GM23338 (cell line): ENCODE data around the gene FAM241A. TPM values are rescaled to one million over a fixed set of nuclear protein-coding genes. Genes with fewer than 3 reads are reported as not detected.

Experiments used
- ATAC-seq: fragments of 200-7000 bp; cut with Tn5 transposase; 3 replicates; pipeline ENCODE4 v1.9.1; 2020
- DNase-seq: peaks from one replicate; pipeline ENCODE4 v3.0.0-alpha.2; 2015; ENCODE audit warnings: low spot score
- H2AFZ ChIP-seq: fragments of 200-600 bp; sonication (generic); 2 replicates; pipeline ENCODE4 v1.8.0; 2016; ENCODE audit warnings: antibody characterized with exemption, mild to moderate bottlenecking, moderate library complexity
- H3F3A ChIP-seq: fragments of 200-600 bp; sonication (generic); replicated peaks from 2 replicates; pipeline ENCODE4 v1.8.0; 2017; ENCODE audit warnings: antibody characterized with exemption, mixed run types, low read depth
- H3K27ac ChIP-seq: fragments of 200-600 bp; sonication (generic); 2 replicates; pipeline ENCODE4 v1.6.1; 2016; ENCODE audit warnings: low read depth
- H3K27me3 ChIP-seq: fragments of 200-600 bp; sonication (generic); 2 replicates; pipeline ENCODE4 v1.8.0; 2016; ENCODE audit warnings: mild to moderate bottlenecking, mixed run types, moderate library complexity; ENCODE audit not compliant: insufficient read depth
- H3K36me3 ChIP-seq: fragments of 200-600 bp; sonication (generic); 2 replicates; pipeline ENCODE4 v1.8.0; 2016; ENCODE audit warnings: mild to moderate bottlenecking; ENCODE audit not compliant: insufficient read depth
- H3K4me1 ChIP-seq: fragments of 200-600 bp; sonication (generic); 2 replicates; pipeline ENCODE4 v1.8.0; 2016; ENCODE audit warnings: mild to moderate bottlenecking, moderate library complexity; ENCODE audit not compliant: insufficient read depth
- H3K4me2 ChIP-seq: fragments of 200-600 bp; sonication (generic); 2 replicates; pipeline ENCODE4 v1.7.1; 2017; ENCODE audit warnings: mixed run types
- H3K4me3 ChIP-seq: fragments of 200-600 bp; sonication (generic); 2 replicates; pipeline ENCODE4 v1.6.1; 2016; ENCODE audit warnings: mixed run types
- H3K79me2 ChIP-seq: fragments of 200-600 bp; sonication (generic); replicated peaks from 2 replicates; pipeline ENCODE4 v1.8.0; 2017; ENCODE audit warnings: mild to moderate bottlenecking; ENCODE audit not compliant: insufficient read depth
- H3K9me2 ChIP-seq: fragments of 200-600 bp; sonication (generic); 2 replicates; pipeline ENCODE4 v1.8.0; 2017; ENCODE audit not compliant: insufficient read depth
- H4K20me1 ChIP-seq: fragments of 200-600 bp; sonication (generic); replicated peaks from 2 replicates; pipeline ENCODE4 v1.8.0; 2017; ENCODE audit warnings: mild to moderate bottlenecking; ENCODE audit not compliant: insufficient read depth
- H3K27ac Mint-ChIP-seq: 2 replicates; pipeline ENCODE4 v1.8.0; 2020; ENCODE audit warnings: inconsistent platforms, mild to moderate bottlenecking, moderate library complexity, mixed read lengths
- H3K27me3 Mint-ChIP-seq: 3 replicates; pipeline ENCODE4 v1.8.0; 2022; ENCODE audit warnings: low read depth, mild to moderate bottlenecking, moderate library complexity, mixed read lengths, inconsistent platforms; ENCODE audit not compliant: insufficient read depth, poor library complexity
- H3K36me3 Mint-ChIP-seq: 3 replicates; pipeline ENCODE4 v1.8.0; 2021; ENCODE audit warnings: low read depth, mild to moderate bottlenecking, inconsistent platforms, moderate library complexity, mixed read lengths
- H3K4me1 Mint-ChIP-seq: 3 replicates; pipeline ENCODE4 v1.8.0; 2020; ENCODE audit warnings: mild to moderate bottlenecking, inconsistent platforms, mixed read lengths
- H3K4me3 Mint-ChIP-seq: 3 replicates; pipeline ENCODE4 v1.8.0; 2021; ENCODE audit warnings: moderate library complexity, mild to moderate bottlenecking, inconsistent platforms, mixed read lengths
- H3K9me3 Mint-ChIP-seq: 3 replicates; pipeline ENCODE4 v1.8.0; 2020; ENCODE audit warnings: moderate library complexity, mild to moderate bottlenecking, inconsistent platforms, mixed read lengths
- CREB1 ChIP-seq: fragments of 250-450 bp; sonication (Bioruptor Pico); IDR thresholded peaks from 2 replicates; pipeline ENCODE4 v1.5.0; 2020; ENCODE audit warnings: low read depth, mild to moderate bottlenecking, moderate library complexity
- CTCF ChIP-seq, 2 experiments: fragments of 200-600 bp in 1 of 2; sonication (generic) in 1 of 2; conservative IDR thresholded peaks; 2 replicates each; pipeline versions ENCODE4 v1.5.1 to v1.6.1; 2016 to 2017; ENCODE audit warnings: antibody characterized with exemption in 2 of 2, low read depth in 2 of 2, mild to moderate bottlenecking in 2 of 2, moderate library complexity in 1 of 2
- ETS1 ChIP-seq: IDR thresholded peaks from 2 replicates; pipeline ENCODE4 v1.6.1; 2016; ENCODE audit warnings: antibody characterized with exemption
- EZH2 ChIP-seq: fragments of 200-600 bp; sonication (generic); IDR thresholded peaks from one replicate; pipeline ENCODE4 v1.8.0; 2017; ENCODE audit warnings: antibody characterized with exemption, mild to moderate bottlenecking, low read depth; ENCODE audit not compliant: unreplicated experiment
- EZH2phosphoT487 ChIP-seq: fragments of 200-600 bp; sonication (generic); IDR thresholded peaks from one replicate; pipeline ENCODE4 v1.8.1; 2018; ENCODE audit warnings: antibody characterized with exemption; ENCODE audit not compliant: unreplicated experiment
- NANOG ChIP-seq: IDR thresholded peaks from 2 replicates; pipeline ENCODE4 v1.6.1; 2016; ENCODE audit warnings: antibody characterized with exemption, borderline replicate concordance
- STAT1 ChIP-seq: IDR thresholded peaks from one replicate; pipeline ENCODE4 v1.6.1; 2016; ENCODE audit warnings: antibody characterized with exemption; ENCODE audit not compliant: unreplicated experiment
- ZNF114 ChIP-seq: fragments of 250-450 bp; sonication (Bioruptor Pico); IDR thresholded peaks from 2 replicates; pipeline ENCODE4 v1.5.0; 2020; ENCODE audit warnings: mild to moderate bottlenecking, moderate library complexity
- ZNF331 ChIP-seq: fragments of 250-450 bp; sonication (Bioruptor Pico); IDR thresholded peaks from 2 replicates; pipeline ENCODE4 v1.5.0; 2020; ENCODE audit warnings: low read depth, mild to moderate bottlenecking, moderate library complexity
- polyA plus RNA-seq: library from polyadenylated mRNA; unstranded; fragments of >200 nt; fragmentation: Nextera tagmentation; extraction: Ambion mirVana; gene quantifications from 2 replicates; pipeline ENCODE4 v1.2.1, GENCODE V29; 2016
- total RNA-seq: library from RNA; depleted of rRNA; stranded (reverse); fragments of >200 nt; shearing (Covaris generic); gene quantifications from 2 replicates; pipeline ENCODE4 v1.2.3, GENCODE V29; 2014
- TF ChIP-seq, protein P1 (sequence below): IDR thresholded peaks from one replicate; pipeline ENCODE4 v1.6.1; 2018; ENCODE audit warnings: antibody characterized with exemption; ENCODE audit not compliant: unreplicated experiment

FAM241A gene
- total and polyA plus RNA-seq, 2 experiments from 2014 or later: 0.58 to 0.63 TPM

- peak; percentile 65 for DNase-seq
- Mint-ChIP-seq H3K27me3 (peaks cover 8% of the 10 kb centered on the region), H3K36me3 (no peaks in the 10 kb centered on the region), H3K9me3 (no peaks in the 10 kb centered on the region), H3K4me1 (peaks cover 12% of the 10 kb centered on the region; the same call in 2 of the 3 replicates), H3K4me3 (peak overlapping the region; percentile 86), H3K27ac (no peak overlapping the region)
- Histone ChIP-seq H3K4me1 (peaks cover 6% of the 10 kb centered on the region), H3K4me3 (peak overlapping the region; percentile 81), H3F3A (no peaks in the 10 kb centered on the region), H4K20me1 (no peaks in the 10 kb centered on the region), H3K27ac (no peak overlapping the region), H3K9me2 (no peaks in the 10 kb centered on the region), H3K36me3 (no peaks in the 10 kb centered on the region), H2AFZ (peak overlapping the region; percentile 99), H3K27me3 (peaks cover 25% of the 10 kb centered on the region), H3K4me2 (peak overlapping the region; percentile 89), H3K79me2 (no peaks in the 10 kb centered on the region)
- TF ChIP-seq ETS1: no peak
- TF ChIP-seq CTCF (conservative IDR thresholded peaks at IDR 0.05; ENCODE audit: low read depth in 2 of 2): no peak
- peak; percentile 33 for TF ChIP-seq EZH2
- no peak for TF ChIP-seq EZH2phosphoT487
- no peak for TF ChIP-seq STAT1
- ATAC-seq: peak; percentile 56
Observed at GRCh38 chr4:112145790-112146501, 692 bp downstream of the FAM241A start.

DNA sequence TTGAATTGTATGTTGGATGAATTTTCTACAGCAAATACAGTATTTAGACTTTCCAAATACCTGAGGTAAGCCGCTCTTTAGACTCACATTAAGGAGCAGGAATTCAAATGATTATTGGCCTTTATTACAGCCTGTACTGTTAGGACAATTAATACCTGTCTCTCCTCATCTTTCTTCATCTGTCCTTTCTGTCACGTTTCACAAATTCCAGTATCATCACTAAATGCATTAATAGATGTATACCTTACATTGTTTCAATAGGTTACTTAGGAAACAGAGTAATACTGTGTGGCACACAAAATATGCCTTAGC lies 1.2 kb downstream of the FAM241A start:
- no peaks in the 10 kb centered on the region for H4K20me1 ChIP-seq
- H3K4me2 ChIP-seq: peak overlapping the region; percentile 89
- peak overlapping the region; percentile 99; the same call in 1 of the 2 replicates for H2AFZ ChIP-seq
- TF ChIP-seq NANOG (no peak), ZNF331 (CRISPR knock-in tag) (no peak), CREB1 (CRISPR knock-in tag) (no peak), STAT1 (no peak), EZH2 (no peak), ZNF114 (CRISPR knock-in tag) (no peak)
- TF ChIP-seq, protein P1, sequence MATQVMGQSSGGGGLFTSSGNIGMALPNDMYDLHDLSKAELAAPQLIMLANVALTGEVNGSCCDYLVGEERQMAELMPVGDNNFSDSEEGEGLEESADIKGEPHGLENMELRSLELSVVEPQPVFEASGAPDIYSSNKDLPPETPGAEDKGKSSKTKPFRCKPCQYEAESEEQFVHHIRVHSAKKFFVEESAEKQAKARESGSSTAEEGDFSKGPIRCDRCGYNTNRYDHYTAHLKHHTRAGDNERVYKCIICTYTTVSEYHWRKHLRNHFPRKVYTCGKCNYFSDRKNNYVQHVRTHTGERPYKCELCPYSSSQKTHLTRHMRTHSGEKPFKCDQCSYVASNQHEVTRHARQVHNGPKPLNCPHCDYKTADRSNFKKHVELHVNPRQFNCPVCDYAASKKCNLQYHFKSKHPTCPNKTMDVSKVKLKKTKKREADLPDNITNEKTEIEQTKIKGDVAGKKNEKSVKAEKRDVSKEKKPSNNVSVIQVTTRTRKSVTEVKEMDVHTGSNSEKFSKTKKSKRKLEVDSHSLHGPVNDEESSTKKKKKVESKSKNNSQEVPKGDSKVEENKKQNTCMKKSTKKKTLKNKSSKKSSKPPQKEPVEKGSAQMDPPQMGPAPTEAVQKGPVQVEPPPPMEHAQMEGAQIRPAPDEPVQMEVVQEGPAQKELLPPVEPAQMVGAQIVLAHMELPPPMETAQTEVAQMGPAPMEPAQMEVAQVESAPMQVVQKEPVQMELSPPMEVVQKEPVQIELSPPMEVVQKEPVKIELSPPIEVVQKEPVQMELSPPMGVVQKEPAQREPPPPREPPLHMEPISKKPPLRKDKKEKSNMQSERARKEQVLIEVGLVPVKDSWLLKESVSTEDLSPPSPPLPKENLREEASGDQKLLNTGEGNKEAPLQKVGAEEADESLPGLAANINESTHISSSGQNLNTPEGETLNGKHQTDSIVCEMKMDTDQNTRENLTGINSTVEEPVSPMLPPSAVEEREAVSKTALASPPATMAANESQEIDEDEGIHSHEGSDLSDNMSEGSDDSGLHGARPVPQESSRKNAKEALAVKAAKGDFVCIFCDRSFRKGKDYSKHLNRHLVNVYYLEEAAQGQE: no peak
- Mint-ChIP-seq H3K36me3 (no peaks in the 10 kb centered on the region), H3K9me3 (no peaks in the 10 kb centered on the region), H3K27ac (no peak overlapping the region), H3K27me3 (peaks cover 7% of the 10 kb centered on the region), H3K4me3 (peak overlapping the region; percentile 86), H3K4me1 (peaks cover 10% of the 10 kb centered on the region; the same call in 2 of the 3 replicates)
- no peak overlapping the region for H3K27ac ChIP-seq
- H3F3A ChIP-seq: no peaks in the 10 kb centered on the region
- H3K9me2 ChIP-seq: no peaks in the 10 kb centered on the region
- ATAC-seq (no peak), DNase-seq (no peak)
- H3K36me3 ChIP-seq: no peaks in the 10 kb centered on the region
- peaks cover 6% of the 10 kb centered on the region for H3K4me1 ChIP-seq
- H3K27me3 ChIP-seq: peaks cover 25% of the 10 kb centered on the region
- H3K79me2 ChIP-seq: no peaks in the 10 kb centered on the region
- peak overlapping the region; percentile 81 for H3K4me3 ChIP-seq
